WERI-Rb-1 (cell line): ENCODE results near the gene ICA1L.

ENCODE experiments used
- DNase-seq: peaks from one replicate; pipeline ENCODE4 v3.0.0-alpha.2; 2020
- H3K27ac ChIP-seq: fragments of 250-450 bp; sonication (Bioruptor Pico); 2 replicates; pipeline ENCODE4 v1.5.1; 2020; ENCODE audit warnings: mild to moderate bottlenecking, moderate library complexity
- H3K27me3 ChIP-seq: fragments of 250-450 bp; sonication (Bioruptor Pico); 2 replicates; pipeline ENCODE4 v1.5.1; 2021; ENCODE audit warnings: mild to moderate bottlenecking, low read depth, moderate library complexity; ENCODE audit not compliant: insufficient read depth, severe bottlenecking
- H3K36me3 ChIP-seq: fragments of 250-450 bp; sonication (Bioruptor Pico); 2 replicates; pipeline ENCODE4 v1.5.1; 2020; ENCODE audit warnings: mild to moderate bottlenecking, moderate library complexity
- H3K4me3 ChIP-seq: 2 replicates; pipeline ENCODE4 v1.5.1; 2011; ENCODE audit warnings: low read depth, mild to moderate bottlenecking, control low read depth, low read length
- H3K9me3 ChIP-seq: fragments of 250-450 bp; sonication (Bioruptor Pico); 2 replicates; pipeline ENCODE4 v1.5.1; 2021; ENCODE audit warnings: mild to moderate bottlenecking, moderate library complexity; ENCODE audit not compliant: severe bottlenecking
- CTCF ChIP-seq: IDR thresholded peaks from 2 replicates; pipeline ENCODE4 v1.5.1; 2011; ENCODE audit warnings: low read depth, mild to moderate bottlenecking, control low read depth, inconsistent platforms, low read length

Gene ICA1L

GRCh38 chr2:202768273-202768672 lies 103.3 kb downstream of the ICA1L start:
- no peak for TF ChIP-seq CTCF
- no peaks in the 10 kb centered on the region for H3K27me3 ChIP-seq
- peaks cover 10% of the 10 kb centered on the region for H3K36me3 ChIP-seq

GRCh38 chr2:202765436-202765835 lies 106.1 kb downstream of the ICA1L start:
- Histone ChIP-seq H3K4me3 (no peak overlapping the region), H3K27ac (no peak overlapping the region), H3K36me3 (peaks cover 17% of the 10 kb centered on the region), H3K27me3 (no peaks in the 10 kb centered on the region), H3K9me3 (no peaks in the 10 kb centered on the region)
- DNase-seq, result no peak
- TF ChIP-seq CTCF, result no peak

More at GRCh38 chr2:202768273-202768672, 103.3 kb downstream of the ICA1L start:
- Histone ChIP-seq H3K4me3 (no peak overlapping the region), H3K27ac (no peak overlapping the region), H3K9me3 (no peaks in the 10 kb centered on the region)
- no peak for DNase-seq

- Histone ChIP-seq H3K27me3 (no peaks in the 10 kb centered on the region), H3K27ac (no peak overlapping the region), H3K4me3 (no peak overlapping the region), H3K9me3 (no peaks in the 10 kb centered on the region), H3K36me3 (peaks cover 16% of the 10 kb centered on the region)
- TF ChIP-seq CTCF, result no peak
- DNase-seq, result no peak
Observed at GRCh38 chr2:202764991-202765390, 106.6 kb downstream of the ICA1L start.

- Histone ChIP-seq H3K9me3 (no peaks in the 10 kb centered on the region), H3K36me3 (peaks cover 21% of the 10 kb centered on the region), H3K27ac (no peak overlapping the region), H3K27me3 (no peaks in the 10 kb centered on the region), H3K4me3 (no peak overlapping the region)
- DNase-seq, result no peak
- no peak for TF ChIP-seq CTCF
Observed at GRCh38 chr2:202763916-202764315, 107.7 kb downstream of the ICA1L start.

GRCh38 chr2:202762556-202762955 lies 109.0 kb downstream of the ICA1L start:
- H3K4me3 ChIP-seq, result no peak overlapping the region
- peaks cover 29% of the 10 kb centered on the region for H3K36me3 ChIP-seq
- DNase-seq, result no peak
- H3K9me3 ChIP-seq, result no peaks in the 10 kb centered on the region
- H3K27ac ChIP-seq, result no peak overlapping the region
- no peaks in the 10 kb centered on the region for H3K27me3 ChIP-seq
- no peak for TF ChIP-seq CTCF

- no peak for TF ChIP-seq CTCF
Observed at GRCh38 chr2:202760848-202761247, 110.7 kb downstream of the ICA1L start.

More at GRCh38 chr2:202760848-202761247, 110.7 kb downstream of the ICA1L start:
- DNase-seq, result no peak
- no peak overlapping the region for H3K27ac ChIP-seq
- peaks cover 34% of the 10 kb centered on the region for H3K36me3 ChIP-seq
- no peaks in the 10 kb centered on the region for H3K9me3 ChIP-seq
- no peak overlapping the region for H3K4me3 ChIP-seq
- no peaks in the 10 kb centered on the region for H3K27me3 ChIP-seq
